CD4-positive, alpha-beta T cell treated with Interleukin-10 for 1 hour (primary cell): ENCODE data around the gene TRAIP.
"Not testable (repeated sequence)": the region's sequence is repeated elsewhere in the genome, so short reads cannot be mapped to it uniquely, and the experiment has no call there.

Experiments used
- DNase-seq: peaks from one replicate; pipeline ENCODE4 v3.0.0-alpha.2; 2020

The TRAIP gene

DNA sequence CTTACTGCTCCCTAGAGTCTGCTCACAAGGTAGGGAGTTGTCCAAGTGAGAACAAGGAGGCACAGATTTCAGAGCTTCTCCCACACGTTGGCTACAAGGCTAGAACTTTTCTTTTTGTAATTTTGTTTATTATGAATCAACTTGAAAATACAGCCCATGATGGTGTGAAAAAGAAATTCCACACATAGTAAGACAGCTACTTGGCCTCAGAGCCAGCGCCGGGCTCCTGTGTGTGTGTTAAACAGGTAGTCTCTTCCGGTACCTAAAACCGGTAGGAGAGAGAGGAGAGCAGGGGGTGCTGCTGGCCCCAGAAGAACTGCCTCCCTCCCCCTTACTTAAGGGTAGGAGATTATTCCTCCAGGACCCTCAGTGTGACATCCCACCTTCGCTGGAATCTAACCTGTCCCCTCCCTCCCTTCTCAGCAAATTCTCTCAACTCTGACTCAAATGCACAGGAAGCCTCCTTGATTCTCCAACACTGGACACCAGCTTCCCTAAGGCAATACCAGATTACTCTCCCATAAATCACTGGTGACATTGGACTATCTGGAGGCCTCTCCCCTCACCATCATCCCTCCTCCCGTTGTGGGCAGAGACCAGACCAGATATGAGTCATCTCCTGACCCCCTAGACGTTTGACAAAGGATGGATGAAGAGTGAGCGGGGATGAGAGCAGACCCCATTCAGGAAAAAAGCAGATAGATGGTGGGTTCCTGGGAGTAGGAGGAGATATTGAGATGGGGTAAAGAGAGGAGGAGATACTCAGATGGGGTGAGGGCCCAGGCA is 65.5 kb downstream of the TRAIP start:
- no peak for DNase-seq

DNA sequence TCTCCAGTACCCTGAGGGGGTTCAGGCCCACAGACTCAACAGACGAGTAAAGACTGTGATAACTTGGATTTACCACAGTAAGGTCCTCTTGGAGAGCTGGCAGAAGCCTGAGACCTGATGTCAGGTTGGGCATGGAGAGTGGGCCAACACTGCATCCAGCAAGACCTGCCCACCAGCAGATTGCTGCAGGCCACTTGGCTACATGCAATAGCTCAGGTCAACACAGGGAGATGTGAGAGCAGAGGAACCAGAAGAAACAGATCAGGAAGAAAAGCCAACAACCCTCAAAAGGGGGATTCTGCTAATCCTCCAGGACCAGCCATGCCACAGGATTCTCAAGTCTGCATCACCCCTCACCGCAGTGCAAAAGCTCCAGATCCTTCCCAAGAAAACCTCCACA is 68.3 kb downstream of the TRAIP start:
- DNase-seq: no peak

DNA sequence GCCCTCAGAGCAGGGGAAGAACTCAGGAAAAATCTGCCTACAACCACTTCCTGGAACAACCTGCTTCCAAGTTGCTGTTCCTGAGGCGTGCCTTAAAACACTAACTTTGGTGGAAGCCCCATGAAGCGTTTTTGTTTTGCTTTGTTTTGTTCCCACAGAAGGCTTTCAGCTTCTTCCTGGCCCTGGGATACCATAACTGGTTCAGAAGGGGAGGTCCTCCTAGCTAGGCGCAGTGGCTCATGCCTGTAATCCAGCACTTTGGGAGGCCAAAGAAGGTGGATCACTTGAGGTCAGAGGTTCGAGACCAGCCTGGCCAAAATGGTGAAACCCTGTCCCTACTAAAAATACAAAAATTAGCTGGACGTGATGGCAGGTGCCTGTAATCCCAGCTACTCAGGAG is 68.8 kb downstream of the TRAIP start:
- no peak for DNase-seq

DNA sequence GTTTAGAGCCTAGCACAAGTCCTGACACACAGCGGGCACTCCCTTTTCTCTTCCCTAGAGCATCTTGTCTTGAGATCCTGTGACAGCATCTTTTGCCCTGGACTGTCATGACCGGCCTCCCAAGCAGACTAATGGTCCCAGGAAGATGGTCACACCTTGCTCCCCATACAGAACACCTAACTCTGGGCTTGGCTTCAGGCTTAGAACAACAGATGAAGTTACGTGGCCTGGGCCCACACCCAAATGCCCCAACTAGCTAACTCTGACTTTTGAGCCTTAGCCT is 69.2 kb downstream of the TRAIP start:
- no peak for DNase-seq

DNA sequence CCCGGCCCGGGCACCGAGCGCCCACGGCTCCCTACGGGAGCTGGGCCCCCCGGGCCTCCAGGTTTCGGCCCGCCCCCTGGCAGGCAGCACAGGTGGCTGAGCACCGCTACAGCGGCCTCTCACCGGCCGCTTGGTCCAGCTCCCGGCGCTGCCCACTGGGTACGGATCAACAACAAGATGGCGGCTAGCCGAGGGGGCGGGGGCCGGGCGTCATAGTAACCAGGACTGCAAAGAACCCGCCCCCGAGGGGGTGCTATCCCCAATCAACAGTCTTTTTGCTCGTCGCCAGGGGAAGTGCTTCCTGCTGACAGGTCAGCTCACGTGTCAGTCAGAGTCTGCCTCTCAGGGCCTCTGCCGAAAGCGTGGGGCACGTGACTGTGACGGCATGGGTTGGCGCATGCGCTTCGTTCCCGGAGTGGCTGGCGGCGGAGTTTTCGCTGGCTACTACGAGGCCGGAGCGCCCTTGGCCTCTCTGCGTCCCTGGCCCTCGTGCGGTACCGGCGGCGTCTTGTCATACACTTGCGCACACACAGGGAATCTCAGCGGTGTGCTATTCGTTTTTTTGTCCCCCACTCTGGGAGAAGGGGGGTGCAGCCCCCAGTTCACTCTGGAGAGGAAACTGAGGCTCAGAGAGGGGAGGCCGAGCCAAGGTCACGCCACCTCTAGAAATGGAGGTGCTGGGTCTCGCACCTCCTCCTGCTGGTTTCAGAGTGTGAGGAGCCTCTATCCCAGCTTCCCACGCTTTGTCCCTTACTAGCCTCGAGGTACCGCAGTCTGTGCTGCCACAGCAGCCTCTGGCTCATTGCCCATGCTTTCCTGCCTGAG is 69.8 kb downstream of the TRAIP start, which contains the start of gene IP6K1:
Gene IP6K1, minus strand, starts transcription at position 186 of the 825 bp plus-strand sequence. CDS start 38,502 bp downstream, outside the sequence.
- DNase-seq: peak; percentile 100

DNA sequence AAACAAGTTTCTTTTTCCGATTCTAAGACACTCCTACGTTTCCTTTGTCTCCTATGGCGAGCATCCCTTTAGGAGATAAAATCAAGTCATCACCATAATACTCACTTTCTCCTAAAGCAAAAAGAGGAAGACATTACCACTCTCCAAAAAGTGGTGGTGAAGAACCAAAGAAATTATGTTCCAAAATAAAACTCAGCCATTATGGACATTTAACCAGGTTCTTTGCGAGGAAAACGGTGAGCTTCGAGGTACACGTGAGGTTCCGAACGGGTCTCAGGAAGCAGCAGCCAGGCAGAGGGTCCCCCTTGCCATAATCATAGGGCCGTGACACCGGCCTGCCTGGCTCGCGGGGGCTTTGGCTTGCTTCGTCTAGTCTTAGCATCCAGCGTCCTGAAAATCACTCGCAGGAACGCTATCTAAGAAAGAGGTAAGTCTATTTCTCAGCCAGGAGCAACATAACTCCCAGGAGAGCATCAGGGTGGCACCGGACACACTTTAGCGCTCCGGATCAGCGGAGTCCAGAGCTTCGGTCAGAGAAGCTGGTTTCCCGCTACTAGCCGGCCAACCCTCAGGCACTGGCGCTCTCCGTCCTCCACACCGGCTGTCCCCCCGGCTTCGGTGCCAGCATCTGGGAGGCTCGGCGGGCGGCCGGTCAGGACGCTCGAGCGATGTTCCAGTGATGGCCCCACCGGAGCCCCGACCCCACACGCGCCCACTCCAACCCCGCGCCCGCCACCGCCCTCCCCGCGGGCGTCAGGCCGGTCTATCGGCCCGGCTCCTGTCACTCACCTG is 70.6 kb downstream of the TRAIP start:
- peak; percentile 31 for DNase-seq

DNA sequence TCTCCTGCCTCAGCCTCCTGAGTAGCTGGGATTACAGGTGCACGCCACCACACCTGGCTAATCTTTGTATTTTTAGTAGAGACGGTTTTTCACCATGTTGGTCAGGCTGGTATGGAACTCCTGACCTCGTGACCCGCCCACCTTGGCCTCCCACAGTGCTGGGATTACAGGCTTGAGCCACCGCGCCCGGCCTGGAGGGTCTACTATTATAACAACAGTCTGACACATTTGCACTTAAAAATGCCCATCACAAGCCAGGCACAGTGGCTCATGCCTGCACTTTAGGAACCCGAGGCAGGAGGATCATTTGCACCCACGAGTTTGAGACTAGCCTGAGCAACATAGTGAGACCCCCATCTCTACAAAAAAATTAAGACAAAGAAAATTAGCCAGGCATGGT is 74.1 kb downstream of the TRAIP start:
- DNase-seq: not testable (repeated sequence)

DNA sequence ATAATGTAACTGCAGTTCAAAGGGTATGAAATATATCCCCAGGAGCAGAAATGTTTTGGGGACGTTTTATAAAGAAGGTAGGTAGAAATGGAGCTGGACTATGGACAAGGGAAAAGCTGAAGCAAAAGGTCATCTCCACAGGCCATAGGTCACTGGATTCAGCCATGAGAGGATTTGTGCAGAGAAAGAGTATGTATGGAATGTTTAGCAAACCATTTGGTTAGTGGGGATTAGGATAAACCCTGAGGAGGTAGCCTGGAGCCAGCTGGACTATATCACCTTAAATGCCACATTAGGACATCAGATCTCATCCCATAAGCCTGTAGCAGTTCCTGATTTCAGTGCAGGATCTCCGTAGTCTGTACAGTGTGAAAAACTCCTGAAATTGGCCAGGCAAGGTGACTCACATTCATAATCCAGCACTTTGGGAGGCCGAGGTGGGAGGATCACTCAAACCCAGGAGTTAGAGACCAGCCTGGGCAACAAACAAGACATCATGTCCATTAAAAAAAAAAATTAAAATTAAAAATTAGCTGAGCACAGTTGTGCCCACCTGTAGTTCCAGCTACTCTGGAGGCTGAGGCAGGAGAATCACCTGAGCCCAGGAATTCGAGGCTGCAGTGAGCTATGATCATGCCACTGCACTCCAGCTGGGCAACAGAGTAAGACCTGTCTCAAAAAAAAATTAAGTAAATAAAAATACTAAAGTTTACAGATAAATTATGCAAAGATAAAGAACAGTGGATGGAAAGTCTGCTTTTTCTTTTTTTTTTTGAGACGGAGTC is 74.8 kb downstream of the TRAIP start:
- DNase-seq: no peak

DNA sequence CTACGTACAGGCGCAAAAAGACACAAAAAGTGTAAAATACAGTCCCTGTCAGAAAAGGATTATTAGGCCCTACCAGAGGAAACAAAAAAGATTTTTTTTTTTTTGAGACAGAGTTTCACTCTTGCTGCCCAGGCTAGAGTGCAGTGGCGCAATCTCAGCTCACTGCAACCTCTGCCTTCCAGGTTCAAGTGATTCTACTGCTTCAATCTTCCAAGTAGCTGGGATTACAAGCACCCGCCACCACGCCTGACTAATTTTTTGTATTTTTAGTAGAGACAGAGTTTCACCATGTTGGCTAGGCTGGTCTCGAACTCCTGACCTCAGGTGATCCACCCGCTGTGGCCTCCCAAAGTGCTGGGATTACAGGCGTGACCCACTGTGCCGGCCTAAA is 75.4 kb downstream of the TRAIP start:
- not testable (repeated sequence) for DNase-seq

DNA sequence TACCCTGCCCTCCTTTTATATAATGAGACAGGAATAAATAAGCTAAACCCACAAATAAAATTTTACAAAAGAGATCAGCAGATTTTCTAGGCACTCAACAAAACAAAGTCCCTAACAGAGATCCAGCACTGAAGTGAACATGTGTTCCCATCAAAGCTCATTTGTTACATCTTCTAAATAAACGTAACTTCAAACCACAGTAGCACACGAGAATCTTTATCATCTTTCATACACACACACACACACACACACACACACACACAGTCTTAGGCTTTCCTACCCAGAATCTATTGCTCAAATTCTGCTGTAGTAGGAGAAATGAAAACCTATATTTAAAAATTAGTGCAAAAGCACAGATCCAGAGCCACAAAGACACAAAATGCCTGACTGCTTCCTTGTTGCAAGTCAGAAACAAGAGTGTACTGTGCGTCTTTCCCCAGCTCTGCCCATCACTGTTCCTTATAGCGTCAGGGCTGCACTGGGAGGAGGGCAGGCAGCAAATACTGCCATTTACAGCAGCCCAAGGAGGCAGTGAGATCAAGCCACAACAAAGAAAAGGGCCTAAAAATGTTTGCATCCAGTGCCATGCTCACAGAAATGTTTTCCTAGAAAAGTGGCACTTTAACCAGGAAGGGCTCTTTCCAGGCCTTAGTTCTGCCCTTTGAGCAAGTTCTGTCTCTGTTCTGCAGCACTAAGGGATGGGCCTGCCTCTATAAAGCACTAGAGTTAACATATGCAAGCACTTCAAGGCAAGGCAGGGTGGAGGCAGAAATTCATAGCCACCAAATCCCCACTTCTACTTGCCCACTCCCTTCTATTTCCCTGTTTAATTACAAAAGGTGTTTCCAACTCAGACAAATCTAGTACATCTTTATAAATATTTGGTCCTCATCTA is 76.0 kb downstream of the TRAIP start:
- DNase-seq: no peak

DNA sequence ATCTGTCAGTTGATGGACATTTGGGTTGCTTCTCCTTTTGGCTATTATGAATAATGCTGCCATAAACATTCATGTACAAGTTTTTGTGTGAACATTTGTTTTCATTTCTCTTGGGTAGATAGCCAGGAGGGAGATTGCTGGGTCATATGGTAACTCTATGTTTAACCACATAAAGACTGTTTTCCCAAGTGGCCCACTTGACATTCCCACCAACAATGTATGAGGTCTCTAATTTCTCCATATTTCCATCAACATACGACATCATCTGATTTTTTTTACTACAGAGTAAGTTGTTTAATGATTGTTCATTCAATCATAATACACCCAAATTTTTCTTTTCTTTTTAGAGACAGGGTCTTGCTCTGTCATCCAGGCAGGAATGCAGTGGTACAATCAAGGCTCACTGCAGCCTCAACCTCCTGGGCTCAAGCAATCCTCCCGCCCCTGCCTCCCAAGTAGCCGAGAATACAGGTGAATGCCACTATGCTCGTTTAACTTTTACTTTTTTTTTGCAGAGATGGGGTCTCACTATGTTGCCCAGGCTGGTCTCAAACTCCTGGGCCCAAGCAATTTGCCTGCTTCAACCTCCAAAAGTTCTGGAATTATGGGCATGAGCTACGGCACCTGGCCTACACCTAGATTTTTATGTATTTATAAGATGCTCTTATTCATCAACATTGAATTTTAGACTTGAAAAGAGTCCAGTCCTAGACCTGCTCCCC is 76.8 kb downstream of the TRAIP start:
- no peak for DNase-seq
